Glomerular visceral epithelial cell (primary cell): Measurements from ENCODE around the gene MFAP2.

Experiments
- DNase-seq: peaks from one replicate; pipeline ENCODE4 v3.0.0-alpha.2; 2016; ENCODE audit errors: extremely low spot score

MFAP2 gene

GRCh38 chr1:16980473-16981268 is at the start of gene MFAP2:
Gene MFAP2 (minus strand): TSS chr1:16980620. CDS start chr1:16978273, 2,347 bp downstream.
- DNase-seq = no peak

- no peak for DNase-seq
Measured at GRCh38 chr1:17030206-17030605, 49.8 kb upstream of the MFAP2 start.

DNA sequence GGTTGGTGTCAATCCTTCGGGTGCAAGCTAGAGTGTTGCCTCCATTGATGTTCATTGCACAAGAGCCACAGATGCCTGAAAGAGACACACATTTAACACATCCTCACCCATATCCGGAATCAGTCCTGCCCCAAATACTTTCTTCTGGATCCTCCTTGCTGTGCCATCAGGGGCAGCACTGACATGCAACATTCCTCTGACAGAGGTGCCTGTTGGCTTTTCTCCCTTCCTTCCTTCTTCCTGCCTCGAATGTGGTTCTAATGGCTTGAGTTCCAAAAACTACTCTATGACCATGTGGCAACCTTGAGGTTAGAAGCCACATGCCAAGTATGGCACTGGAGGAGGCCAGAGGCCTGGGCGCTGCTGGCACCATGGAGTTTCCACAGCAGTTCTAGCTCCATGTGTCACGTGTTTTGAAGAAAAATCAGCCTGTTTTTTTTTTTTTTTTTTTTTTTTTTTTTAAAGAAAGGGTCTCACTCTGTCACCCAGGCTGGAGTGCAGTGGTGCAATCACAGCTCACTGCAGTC is 48.3 kb upstream of the MFAP2 start:
- DNase-seq = no peak

- DNase-seq = no peak
Measured at GRCh38 chr1:17027900-17028299, 47.5 kb upstream of the MFAP2 start.

DNA sequence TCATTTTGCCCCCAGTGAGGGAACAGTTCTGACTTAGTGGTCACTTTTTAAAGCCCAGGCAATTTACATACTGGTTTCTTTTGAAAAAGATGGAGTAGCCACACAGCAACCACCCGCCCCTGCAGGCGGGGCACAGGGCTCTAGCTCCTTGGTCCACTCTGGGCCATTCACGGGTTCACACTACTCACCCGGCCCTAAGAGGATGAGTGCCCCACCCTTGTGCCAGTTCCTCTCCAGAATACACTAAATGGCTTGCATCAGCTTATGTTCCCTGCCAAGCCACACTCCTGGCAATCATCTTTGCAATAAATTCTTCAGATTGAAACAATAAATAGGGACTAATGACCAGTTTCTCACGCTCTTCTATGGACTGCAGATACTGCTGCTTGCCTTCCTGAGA is 47.0 kb upstream of the MFAP2 start:
- DNase-seq = no peak

DNA sequence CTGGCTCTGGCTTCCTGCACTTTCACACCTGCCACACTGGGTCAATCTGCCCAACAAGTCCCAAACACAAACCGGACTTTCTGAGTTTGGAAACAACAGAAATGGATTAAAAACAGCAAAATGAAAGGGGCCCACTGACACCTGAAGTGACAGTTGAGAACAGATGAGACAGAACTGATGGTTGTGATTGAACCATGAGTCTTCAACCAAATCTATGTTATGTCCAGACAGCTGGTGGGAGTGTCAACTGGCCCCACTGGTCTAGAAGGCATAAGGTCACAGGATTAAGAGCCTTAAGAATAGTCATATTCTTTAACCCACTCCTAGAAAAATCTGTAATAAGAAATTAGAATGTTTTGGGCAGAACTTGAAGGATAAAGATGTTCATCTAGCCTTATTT is 44.3 kb upstream of the MFAP2 start:
- no peak for DNase-seq

DNA sequence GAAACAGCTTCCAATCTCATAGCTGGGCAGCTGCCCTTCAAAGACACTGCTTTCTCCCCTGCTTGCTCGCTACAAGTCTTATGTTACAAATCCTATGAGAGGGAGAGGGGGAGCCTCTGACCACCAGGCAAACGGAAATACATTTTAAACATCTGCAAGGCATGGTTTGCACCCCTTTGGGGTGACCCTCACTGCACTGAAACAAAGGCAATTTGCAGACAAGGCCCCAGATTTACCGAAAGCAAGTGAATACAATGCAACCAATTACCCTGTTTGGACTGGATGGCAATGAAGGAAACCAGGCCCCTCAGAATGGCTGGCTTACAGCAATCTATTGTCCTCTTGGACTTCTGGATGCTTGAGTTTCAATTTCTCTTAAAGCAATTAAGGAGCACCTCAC is 43.2 kb upstream of the MFAP2 start:
- no peak for DNase-seq

DNA sequence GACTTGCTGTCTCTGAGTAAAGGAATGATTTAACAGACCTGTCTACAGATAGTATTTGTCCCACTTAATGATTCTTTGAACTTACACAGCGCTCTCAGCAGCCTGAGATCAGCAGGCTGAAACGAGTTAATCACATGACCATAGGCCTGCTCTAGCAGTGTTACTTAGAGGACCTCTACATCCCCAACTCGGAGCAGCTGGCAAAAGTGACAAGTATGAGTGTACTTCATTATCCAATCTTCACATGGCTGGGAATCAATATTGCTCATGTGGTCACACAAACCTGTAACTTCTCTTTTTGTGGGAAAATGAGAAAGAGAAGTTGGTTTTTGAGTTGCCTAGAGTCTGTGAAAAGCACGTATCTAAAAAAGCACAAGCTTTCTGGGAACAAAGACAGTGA is 42.7 kb upstream of the MFAP2 start:
- DNase-seq = no peak

GRCh38 chr1:17021896-17022295 is 41.5 kb upstream of the MFAP2 start:
- no peak for DNase-seq

DNA sequence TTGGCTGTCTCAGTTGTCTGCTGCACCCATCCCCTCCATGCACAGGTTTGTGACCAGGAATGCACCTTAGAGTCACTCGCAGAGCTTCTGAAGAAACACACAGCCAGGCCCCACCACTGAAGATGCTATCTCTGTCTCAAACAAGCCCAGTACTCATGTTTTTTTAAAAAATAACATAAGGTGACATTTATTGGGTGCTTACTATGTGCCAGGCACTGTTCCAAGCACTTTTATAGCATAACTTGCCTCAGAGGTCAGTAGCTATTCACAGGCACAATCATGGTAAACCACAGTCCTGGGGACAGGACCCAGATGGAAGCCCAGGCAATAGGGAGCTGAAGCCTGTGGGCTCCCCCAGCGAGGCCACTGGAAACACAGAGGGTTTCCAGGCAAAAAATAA is 40.1 kb upstream of the MFAP2 start:
- DNase-seq = no peak

- DNase-seq = no peak
Measured at GRCh38 chr1:17018849-17019248, 38.4 kb upstream of the MFAP2 start.

DNA sequence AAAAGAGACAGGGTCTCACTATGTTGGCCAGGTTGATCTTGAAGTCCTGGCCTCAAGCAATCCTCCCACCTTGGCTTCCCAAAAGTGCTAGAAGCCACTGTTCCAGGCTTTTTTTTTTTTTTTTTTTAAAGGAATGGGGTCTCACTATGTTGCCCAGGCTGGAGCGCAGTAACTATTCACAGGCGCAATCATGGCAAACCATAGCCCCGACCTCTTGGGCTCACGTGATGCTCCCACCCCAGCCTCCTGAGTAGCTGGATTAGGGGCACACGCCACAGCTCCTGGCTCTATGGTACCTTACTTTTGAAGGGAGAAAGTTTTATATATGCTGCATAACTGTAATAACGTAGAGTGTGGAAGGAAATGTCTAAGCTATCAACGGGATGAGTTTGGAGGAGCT is 37.0 kb upstream of the MFAP2 start:
- DNase-seq = no peak

GRCh38 chr1:17016317-17016661 is 35.9 kb upstream of the MFAP2 start:
- DNase-seq = peak; percentile 54

- DNase-seq = no peak
Measured at GRCh38 chr1:17014671-17015567, 34.5 kb upstream of the MFAP2 start.

GRCh38 chr1:17013491-17014320 is 33.3 kb upstream of the MFAP2 start:
- peak; percentile 89 for DNase-seq

GRCh38 chr1:17012775-17013490 is 32.5 kb upstream of the MFAP2 start:
- peak; percentile 92 for DNase-seq

DNA sequence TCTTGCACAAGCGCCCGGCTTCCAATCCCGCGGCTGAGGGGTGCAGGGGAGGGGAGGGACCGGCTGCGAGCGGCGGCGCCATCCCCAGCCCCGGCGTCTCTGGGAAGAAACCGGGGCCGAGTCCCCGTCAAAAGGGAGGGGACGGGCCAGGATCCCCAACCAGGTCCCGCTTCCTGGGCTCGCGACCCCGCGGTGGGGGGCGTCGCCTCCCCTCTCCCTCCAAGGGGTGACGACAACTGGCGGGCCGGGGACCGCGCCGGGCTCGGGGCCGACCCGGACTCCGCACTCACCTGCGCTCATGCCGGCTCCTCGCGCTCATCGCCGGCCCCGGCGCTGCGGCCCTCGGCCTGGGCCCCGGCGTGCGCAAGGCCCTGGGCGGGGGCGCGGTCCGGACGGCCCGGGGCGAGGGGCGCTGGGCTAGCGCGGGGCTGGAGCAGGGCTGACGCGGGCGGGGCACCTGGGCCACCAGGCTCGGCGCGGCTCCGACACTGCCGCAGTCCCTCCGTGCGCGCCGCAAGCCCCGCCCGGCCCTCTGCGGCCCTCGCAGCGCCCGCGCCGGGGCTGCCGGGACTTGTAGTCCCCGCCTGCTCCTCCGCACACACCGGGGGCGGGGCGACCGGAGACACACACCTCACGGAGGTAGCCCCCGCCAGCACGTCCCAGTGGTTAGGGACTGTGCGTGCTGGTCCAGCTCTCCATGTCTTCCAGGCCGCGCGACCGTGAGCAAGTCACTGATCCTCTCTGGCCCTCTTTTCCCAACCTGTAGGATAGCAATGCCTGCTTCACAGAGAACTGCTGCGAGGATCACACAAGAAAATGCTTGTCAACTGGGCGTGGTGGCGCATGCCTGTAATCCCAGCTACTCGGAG is 31.3 kb upstream of the MFAP2 start, which contains the start of gene ATP13A2:
Gene ATP13A2 (minus strand): TSS at position 490 of the 869 bp plus-strand sequence. CDS start 190 bp downstream, at position 300.
- DNase-seq = peak; percentile 78

DNA sequence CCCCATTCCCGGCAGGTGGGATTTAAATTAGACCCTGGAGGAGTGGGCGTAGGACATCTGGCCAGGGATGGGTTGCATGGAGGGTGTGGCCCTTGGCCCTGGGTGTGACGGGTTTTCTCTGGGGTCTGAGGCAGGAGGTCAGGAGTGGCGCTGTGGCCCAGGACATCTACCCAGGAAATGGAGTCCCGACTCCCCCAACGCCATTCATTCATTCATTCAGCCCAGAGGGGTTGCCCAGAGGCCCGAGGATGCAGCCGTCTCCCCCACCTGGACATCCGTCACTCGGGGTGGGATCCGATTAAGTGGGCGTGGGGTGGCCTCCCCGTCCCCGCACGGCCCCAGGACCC is 30.6 kb upstream of the MFAP2 start:
- no peak for DNase-seq

GRCh38 chr1:17009706-17010105 is 29.3 kb upstream of the MFAP2 start:
- DNase-seq = no peak

- no peak for DNase-seq
Measured at GRCh38 chr1:17008208-17008855, 27.9 kb upstream of the MFAP2 start.
